K562 (cell line): Measurements from ENCODE around the gene RAPGEF5. TPM values are rescaled to one million over a fixed set of nuclear protein-coding genes. Genes with fewer than 3 reads are reported as not detected.

Source experiments
- ATAC-seq: fragments of 200-7000 bp; cut with Tn5 transposase; 3 replicates; pipeline ENCODE4 v1.9.1; 2020; ENCODE audit warnings: moderate library complexity
- BruUV-seq: library from RNA; stranded (reverse); fragments of 400-500 nt; replicated peaks from 2 replicates; lab custom pipeline; 2021; lab: Mats Ljungman, UMichigan
- CTCF ChIA-PET: fragments of 300-600 bp; formaldehyde crosslinking; extraction: SDS; loops from one replicate; lab custom pipeline; 2021; ENCODE audit warnings: low intra/inter-chr PET ratio; lab: Yijun Ruan, JAX
- POLR2A ChIA-PET: fragments of 300-600, 350-650 bp; sonication (Branson Sonifier 250); formaldehyde crosslinking; extraction: SDS; loops from one replicate; lab custom pipeline; 2021; ENCODE audit warnings: antibody characterized with exemption, inconsistent platforms; lab: Yijun Ruan, JAX
- DNase-seq, 4 experiments: peaks; one replicate each; pipeline versions ENCODE4 v3.0.0 to v3.0.0-alpha.2; 2011 to 2018; ENCODE audit warnings: low spot score in 3 of 4, mixed read lengths in 3 of 4; ENCODE audit errors: extremely low read depth in 1 of 4
- FAIRE-seq: peaks from 2 replicates; lab custom pipeline; 2011; peaks lifted over from hg19 to GRCh38; lab: Jason Lieb, UNC
- H2AFZ ChIP-seq: 2 replicates; pipeline ENCODE4 v1.6.0; 2011; ENCODE audit warnings: low read depth, low read length, control low read depth, inconsistent platforms
- H3K27ac ChIP-seq: fragments of 200-600 bp; 3 replicates; pipeline ENCODE4 v1.8.0; 2011; ENCODE audit warnings: low read depth, mild to moderate bottlenecking, control low read depth, inconsistent platforms, low read length, moderate library complexity, mixed read lengths; ENCODE audit errors: extremely low read depth
- H3K27me3 ChIP-seq, 2 experiments: fragments of 300-600 bp in 1 of 2; 2 replicates in 1 of 2; 3 replicates in 1 of 2; pipeline versions ENCODE4 v1.6.0 to v1.8.0; 2011; ENCODE audit warnings: inconsistent platforms in 2 of 2, low read length in 2 of 2, mild to moderate bottlenecking in 1 of 2, mixed read lengths in 1 of 2, moderate library complexity in 1 of 2; ENCODE audit not compliant: control insufficient read depth in 2 of 2, insufficient read depth in 2 of 2
- H3K36me3 ChIP-seq: fragments of 300-600 bp; 3 replicates; pipeline ENCODE4 v1.8.0; 2011; ENCODE audit warnings: mild to moderate bottlenecking, low read length, inconsistent platforms; ENCODE audit not compliant: control insufficient read depth, insufficient read depth
- H3K4me1 ChIP-seq, 2 experiments: fragments of 200-600 bp in 1 of 2; replicated peaks in 1 of 2; 2 replicates in 1 of 2; 3 replicates in 1 of 2; pipeline versions ENCODE4 v1.5.1 to v1.8.0; 2011; ENCODE audit warnings: inconsistent platforms in 2 of 2, low read length in 2 of 2, mild to moderate bottlenecking in 1 of 2, mixed read lengths in 1 of 2, moderate library complexity in 1 of 2; ENCODE audit not compliant: control insufficient read depth in 2 of 2, insufficient read depth in 2 of 2
- H3K4me2 ChIP-seq: 2 replicates; pipeline ENCODE4 v1.6.1; 2011; ENCODE audit warnings: low read length, control low read depth, inconsistent platforms, mixed read lengths; ENCODE audit not compliant: insufficient read depth
- H3K4me3 ChIP-seq: fragments of 200-600 bp; sonication (generic), shearing (Covaris generic); 2 replicates; pipeline ENCODE4 v1.5.1; 2016; ENCODE audit warnings: control low read depth, inconsistent platforms
- H3K79me2 ChIP-seq: fragments of 200-600 bp; 3 replicates; pipeline ENCODE4 v1.8.0; 2011; ENCODE audit warnings: low read length, inconsistent platforms; ENCODE audit not compliant: control insufficient read depth, insufficient read depth
- H3K9ac ChIP-seq, 2 experiments: 2 replicates each; pipeline versions ENCODE4 v1.6.0 to v1.6.1; 2011; ENCODE audit warnings: low read depth in 2 of 2, low read length in 2 of 2, control low read depth in 1 of 2, inconsistent platforms in 1 of 2, mild to moderate bottlenecking in 1 of 2, mixed read lengths in 1 of 2; ENCODE audit not compliant: insufficient read depth in 1 of 2
- H3K9me1 ChIP-seq: one replicate; pipeline ENCODE4 v1.6.0; 2011; ENCODE audit warnings: inconsistent platforms, mild to moderate bottlenecking, low read length, moderate library complexity; ENCODE audit not compliant: control insufficient read depth, insufficient read depth
- H3K9me3 ChIP-seq: replicated peaks from 2 replicates; pipeline ENCODE4 v1.5.1; 2011; ENCODE audit warnings: low read depth, low read length, inconsistent platforms; ENCODE audit not compliant: control insufficient read depth, insufficient read depth
- H4K20me1 ChIP-seq: replicated peaks from 2 replicates; pipeline ENCODE4 v1.6.1; 2011; ENCODE audit warnings: low read length, inconsistent platforms, mixed read lengths; ENCODE audit not compliant: control insufficient read depth, insufficient read depth
- FOXP1 ChIP-seq: sonication (generic); formaldehyde crosslinking; IDR thresholded peaks from 2 replicates; pipeline ENCODE4 v1.8.0; 2022; ENCODE audit warnings: mild to moderate bottlenecking, missing genetic modification reagents
- HDAC3 ChIP-seq: fragments of 450-650 bp; IDR thresholded peaks from 2 replicates; pipeline ENCODE4 v1.6.1; 2018; ENCODE audit warnings: borderline replicate concordance, mild to moderate bottlenecking, moderate library complexity; ENCODE audit not compliant: partially characterized antibody
- HMGN3 ChIP-seq: IDR thresholded peaks from 2 replicates; pipeline ENCODE4 v1.6.1; 2011; ENCODE audit warnings: borderline replicate concordance, low read depth, mild to moderate bottlenecking, mixed read lengths, low read length; ENCODE audit not compliant: insufficient read length; ENCODE audit errors: extremely low read depth
- KDM4B ChIP-seq, 2 experiments: fragments of 450-650 bp in 1 of 2; sonication (generic) in 1 of 2; IDR thresholded peaks; 2 replicates each; pipeline ENCODE4 v1.6.1; 2016 to 2017; ENCODE audit warnings: borderline replicate concordance in 2 of 2, antibody characterized with exemption in 1 of 2, low read depth in 1 of 2, mild to moderate bottlenecking in 1 of 2
- PHF8 ChIP-seq: fragments of 200-600 bp; sonication (generic); IDR thresholded peaks from 2 replicates; pipeline ENCODE4 v1.6.1; 2012; ENCODE audit warnings: mixed run types, mild to moderate bottlenecking, inconsistent platforms, low read length, moderate library complexity, borderline replicate concordance
- RBM39 ChIP-seq: fragments of 200-400 bp; formaldehyde crosslinking; optimal IDR thresholded peaks from 2 replicates; pipeline ENCODE3; 2018; ENCODE audit warnings: low read depth, low read length
- ZNF239 ChIP-seq: fragments of 250-450 bp; sonication (Bioruptor Pico); IDR thresholded peaks from 2 replicates; pipeline ENCODE4 v1.4.0; 2020; ENCODE audit warnings: mild to moderate bottlenecking
- ZNF764 ChIP-seq: fragments of 250-450 bp; sonication (Bioruptor Pico); IDR thresholded peaks from 2 replicates; pipeline ENCODE4 v1.4.0; 2020; ENCODE audit warnings: low read depth, mild to moderate bottlenecking, moderate library complexity
- whole genome bisulfite sequencing: fragments of 100-300 bp; shearing (Covaris generic); methylation state at CpG from one replicate; pipeline ENCODE4 v1.1.6; 2016; ENCODE audit warnings: low coverage, mixed read lengths; ENCODE audit not compliant: insufficient coverage; ENCODE audit errors: missing lambda C conversion rate; 5-methylcytosine and 5-hydroxymethylcytosine counted together
- in situ Hi-C: fragments of 300-500 bp; cut with MboI; formaldehyde crosslinking; loops from 4 replicates; pipeline ENCODE4 v1.15.0; 2018; ENCODE audit warnings: inconsistent platforms, mixed read lengths
- intact Hi-C: fragments of 100-400 bp; cut with micrococcal nuclease; formaldehyde crosslinking; loops from 2 replicates; pipeline ENCODE4 v1.14.2; 2022
- polyA plus RNA-seq, 8 experiments: library from polyadenylated mRNA; depleted of rRNA in 4 of 8; stranded (reverse) in 5 of 8; unstranded in 3 of 8; fragments of >200 nt; fragmentation: Nextera tagmentation in 2 of 8; fragmentation: Illumina TruSeq in 1 of 8; extraction: Ambion mirVana in 2 of 8; extraction: Trizol in 1 of 8; gene quantifications; 2 replicates each; pipeline versions ENCODE4 v1.2.1 to v1.2.3, GENCODE V29; 2011 to 2014; ENCODE audit warnings: inconsistent platforms in 1 of 8, missing spikeins in 1 of 8
- total RNA-seq, 7 experiments: library from RNA; depleted of rRNA in 6 of 7; stranded (reverse); fragments of >200 nt in 6 of 7; fragmentation: Illumina TruSeq in 2 of 7; extraction: Trizol in 2 of 7; gene quantifications; 2 replicates each; pipeline versions ENCODE4 v1.2.1 to v1.2.3, GENCODE V29; 2011 to 2021; ENCODE audit warnings: low replicate concordance in 1 of 7
- TF ChIP-seq, protein P1 (sequence below), 3 experiments: IDR thresholded peaks in 2 of 3; conservative IDR thresholded peaks in 1 of 3; 2 replicates each; pipeline ENCODE4 v1.5.1; 2011 to 2012; ENCODE audit warnings: low read length in 3 of 3, mild to moderate bottlenecking in 3 of 3, control low read depth in 2 of 3, improper control_type of control experiment in 1 of 3, inconsistent platforms in 1 of 3, low read depth in 1 of 3, mixed read lengths in 1 of 3, moderate library complexity in 1 of 3; ENCODE audit not compliant: insufficient read depth in 2 of 3
- TF ChIP-seq, protein P2 (sequence below): fragments of 450-650 bp; IDR thresholded peaks from 2 replicates; pipeline ENCODE4 v1.6.1; 2016; ENCODE audit warnings: mild to moderate bottlenecking
- TF ChIP-seq, protein P3 (sequence below): sonication (generic); formaldehyde crosslinking; IDR thresholded peaks from 2 replicates; pipeline ENCODE4 v1.8.1; 2023; ENCODE audit warnings: missing genetic modification reagents, mild to moderate bottlenecking, borderline replicate concordance

The RAPGEF5 gene
- total and polyA plus RNA-seq, 9 of the 15 experiments (the other 6 are each of a cell fraction or from before 2014, with no cell fraction given), result 0.39 to 2.0 (median 1.1) TPM

DNA sequence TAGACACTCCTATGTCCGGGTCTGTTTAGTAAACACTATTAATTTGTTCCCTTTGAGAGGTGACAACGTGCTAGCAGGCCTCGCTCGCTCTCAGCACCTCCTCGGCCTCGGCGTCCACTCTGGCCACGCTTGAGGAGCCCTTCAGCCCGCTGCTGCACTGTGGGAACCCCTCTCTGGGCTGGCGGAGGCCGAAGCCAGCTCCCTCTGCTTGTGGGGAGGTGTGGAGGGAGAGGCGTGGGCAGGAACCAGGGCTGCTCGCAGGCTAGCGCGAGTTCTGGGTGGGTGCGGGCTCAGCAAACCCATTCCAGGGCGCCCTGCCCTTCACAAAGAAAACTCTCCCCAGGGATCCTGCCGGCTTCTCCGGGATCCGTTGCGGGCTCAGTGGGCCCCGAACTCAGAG lies 266.8 kb downstream of the RAPGEF5 start:
- Histone ChIP-seq H3K9ac (no peak overlapping the region), H3K9me1 (no peaks in the 10 kb centered on the region), H3K4me3 (no peak overlapping the region), H3K79me2 (no peaks in the 10 kb centered on the region), H3K27me3 (no peaks in the 10 kb centered on the region), H3K4me1 (peaks cover 2 to 6% of the 10 kb centered on the region in 2 experiments; a peak in 3 of 5 replicates), H2AFZ (no peak overlapping the region), H3K27ac (no peak overlapping the region), H4K20me1 (no peaks in the 10 kb centered on the region), H3K9me3 (peaks cover 2% of the 10 kb centered on the region; the same call in 1 of the 2 replicates), H3K4me2 (no peak overlapping the region), H3K36me3 (no peaks in the 10 kb centered on the region)
- no peak for FAIRE-seq
- CTCF ChIA-PET, result no interaction called here
- POLR2A ChIA-PET, result no interaction called here
- intact Hi-C loops, result no loop called here
- BruUV-seq, result no TSS peak
- in situ Hi-C loops, result no loop called here
- no peak for ATAC-seq
- 17% methylated on average over 20 of the region's 22 CpGs for WGBS
- DNase-seq, result no peak
- TF ChIP-seq ZNF764 (CRISPR knock-in tag) (no peak), HMGN3 (no peak), PHF8 (no peak), HDAC3 (no peak), RBM39 (no peak), ZNF239 (CRISPR knock-in tag) (no peak), FOXP1 (CRISPR knock-in tag) (no peak), KDM4B (IDR thresholded peaks at IDR 0.05; ENCODE audit: borderline replicate concordance in 2 of 2, low read depth in 1 of 2) (no peak)
- TF ChIP-seq, protein P1, sequence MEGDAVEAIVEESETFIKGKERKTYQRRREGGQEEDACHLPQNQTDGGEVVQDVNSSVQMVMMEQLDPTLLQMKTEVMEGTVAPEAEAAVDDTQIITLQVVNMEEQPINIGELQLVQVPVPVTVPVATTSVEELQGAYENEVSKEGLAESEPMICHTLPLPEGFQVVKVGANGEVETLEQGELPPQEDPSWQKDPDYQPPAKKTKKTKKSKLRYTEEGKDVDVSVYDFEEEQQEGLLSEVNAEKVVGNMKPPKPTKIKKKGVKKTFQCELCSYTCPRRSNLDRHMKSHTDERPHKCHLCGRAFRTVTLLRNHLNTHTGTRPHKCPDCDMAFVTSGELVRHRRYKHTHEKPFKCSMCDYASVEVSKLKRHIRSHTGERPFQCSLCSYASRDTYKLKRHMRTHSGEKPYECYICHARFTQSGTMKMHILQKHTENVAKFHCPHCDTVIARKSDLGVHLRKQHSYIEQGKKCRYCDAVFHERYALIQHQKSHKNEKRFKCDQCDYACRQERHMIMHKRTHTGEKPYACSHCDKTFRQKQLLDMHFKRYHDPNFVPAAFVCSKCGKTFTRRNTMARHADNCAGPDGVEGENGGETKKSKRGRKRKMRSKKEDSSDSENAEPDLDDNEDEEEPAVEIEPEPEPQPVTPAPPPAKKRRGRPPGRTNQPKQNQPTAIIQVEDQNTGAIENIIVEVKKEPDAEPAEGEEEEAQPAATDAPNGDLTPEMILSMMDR (IDR thresholded peaks at IDR 0.05 in 2 of 3, conservative IDR thresholded peaks at IDR 0.05 in 1 of 3; ENCODE audit: insufficient read depth in 2 of 3, low read depth in 1 of 3, low read length in 3 of 3), result no peak
- TF ChIP-seq, protein P2, sequence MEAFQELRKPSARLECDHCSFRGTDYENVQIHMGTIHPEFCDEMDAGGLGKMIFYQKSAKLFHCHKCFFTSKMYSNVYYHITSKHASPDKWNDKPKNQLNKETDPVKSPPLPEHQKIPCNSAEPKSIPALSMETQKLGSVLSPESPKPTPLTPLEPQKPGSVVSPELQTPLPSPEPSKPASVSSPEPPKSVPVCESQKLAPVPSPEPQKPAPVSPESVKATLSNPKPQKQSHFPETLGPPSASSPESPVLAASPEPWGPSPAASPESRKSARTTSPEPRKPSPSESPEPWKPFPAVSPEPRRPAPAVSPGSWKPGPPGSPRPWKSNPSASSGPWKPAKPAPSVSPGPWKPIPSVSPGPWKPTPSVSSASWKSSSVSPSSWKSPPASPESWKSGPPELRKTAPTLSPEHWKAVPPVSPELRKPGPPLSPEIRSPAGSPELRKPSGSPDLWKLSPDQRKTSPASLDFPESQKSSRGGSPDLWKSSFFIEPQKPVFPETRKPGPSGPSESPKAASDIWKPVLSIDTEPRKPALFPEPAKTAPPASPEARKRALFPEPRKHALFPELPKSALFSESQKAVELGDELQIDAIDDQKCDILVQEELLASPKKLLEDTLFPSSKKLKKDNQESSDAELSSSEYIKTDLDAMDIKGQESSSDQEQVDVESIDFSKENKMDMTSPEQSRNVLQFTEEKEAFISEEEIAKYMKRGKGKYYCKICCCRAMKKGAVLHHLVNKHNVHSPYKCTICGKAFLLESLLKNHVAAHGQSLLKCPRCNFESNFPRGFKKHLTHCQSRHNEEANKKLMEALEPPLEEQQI, result no peak
- TF ChIP-seq, protein P3, sequence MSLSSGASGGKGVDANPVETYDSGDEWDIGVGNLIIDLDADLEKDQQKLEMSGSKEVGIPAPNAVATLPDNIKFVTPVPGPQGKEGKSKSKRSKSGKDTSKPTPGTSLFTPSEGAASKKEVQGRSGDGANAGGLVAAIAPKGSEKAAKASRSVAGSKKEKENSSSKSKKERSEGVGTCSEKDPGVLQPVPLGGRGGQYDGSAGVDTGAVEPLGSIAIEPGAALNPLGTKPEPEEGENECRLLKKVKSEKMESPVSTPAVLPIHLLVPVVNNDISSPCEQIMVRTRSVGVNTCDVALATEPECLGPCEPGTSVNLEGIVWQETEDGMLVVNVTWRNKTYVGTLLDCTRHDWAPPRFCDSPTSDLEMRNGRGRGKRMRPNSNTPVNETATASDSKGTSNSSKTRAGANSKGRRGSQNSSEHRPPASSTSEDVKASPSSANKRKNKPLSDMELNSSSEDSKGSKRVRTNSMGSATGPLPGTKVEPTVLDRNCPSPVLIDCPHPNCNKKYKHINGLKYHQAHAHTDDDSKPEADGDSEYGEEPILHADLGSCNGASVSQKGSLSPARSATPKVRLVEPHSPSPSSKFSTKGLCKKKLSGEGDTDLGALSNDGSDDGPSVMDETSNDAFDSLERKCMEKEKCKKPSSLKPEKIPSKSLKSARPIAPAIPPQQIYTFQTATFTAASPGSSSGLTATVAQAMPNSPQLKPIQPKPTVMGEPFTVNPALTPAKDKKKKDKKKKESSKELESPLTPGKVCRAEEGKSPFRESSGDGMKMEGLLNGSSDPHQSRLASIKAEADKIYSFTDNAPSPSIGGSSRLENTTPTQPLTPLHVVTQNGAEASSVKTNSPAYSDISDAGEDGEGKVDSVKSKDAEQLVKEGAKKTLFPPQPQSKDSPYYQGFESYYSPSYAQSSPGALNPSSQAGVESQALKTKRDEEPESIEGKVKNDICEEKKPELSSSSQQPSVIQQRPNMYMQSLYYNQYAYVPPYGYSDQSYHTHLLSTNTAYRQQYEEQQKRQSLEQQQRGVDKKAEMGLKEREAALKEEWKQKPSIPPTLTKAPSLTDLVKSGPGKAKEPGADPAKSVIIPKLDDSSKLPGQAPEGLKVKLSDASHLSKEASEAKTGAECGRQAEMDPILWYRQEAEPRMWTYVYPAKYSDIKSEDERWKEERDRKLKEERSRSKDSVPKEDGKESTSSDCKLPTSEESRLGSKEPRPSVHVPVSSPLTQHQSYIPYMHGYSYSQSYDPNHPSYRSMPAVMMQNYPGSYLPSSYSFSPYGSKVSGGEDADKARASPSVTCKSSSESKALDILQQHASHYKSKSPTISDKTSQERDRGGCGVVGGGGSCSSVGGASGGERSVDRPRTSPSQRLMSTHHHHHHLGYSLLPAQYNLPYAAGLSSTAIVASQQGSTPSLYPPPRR, result no peak
